Transverse colon (tissue), 4 donors: ENCODE data around the gene EFNA5. TPM values are rescaled to one million over a fixed set of nuclear protein-coding genes. Genes with fewer than 3 reads are reported as not detected.
A peak's percentile ranks its signal among the peaks of the same experiment; 100 is the strongest.
"Not testable (repeated sequence)": the region's sequence is repeated elsewhere in the genome, so short reads cannot be mapped to it uniquely, and the experiment has no call there.

Experiments used
- DNase-seq: peaks from one replicate; pipeline ENCODE4 v3.0.0-alpha.2; 2019
- H3K27ac ChIP-seq, 4 donors: fragments of 200-600 bp; sonication (generic); 2 replicates each; pipeline ENCODE4 v1.5.1; 2016 to 2018; ENCODE audit warnings: inconsistent platforms in 4 of 4
- H3K27me3 ChIP-seq: fragments of 200-600 bp; sonication (generic); 2 replicates; pipeline ENCODE4 v1.5.1; 2017; ENCODE audit warnings: inconsistent platforms
- H3K36me3 ChIP-seq, 4 donors: fragments of 200-600 bp; sonication (generic); 2 replicates each; pipeline ENCODE4 v1.5.1; 2017 to 2019; ENCODE audit warnings: inconsistent platforms in 4 of 4
- H3K4me1 ChIP-seq, 4 donors: fragments of 200-600 bp; sonication (generic); 2 replicates each; pipeline ENCODE4 v1.5.1; 2017 to 2020; ENCODE audit warnings: inconsistent platforms in 4 of 4
- H3K4me3 ChIP-seq, 4 donors: fragments of 200-600 bp; sonication (generic); 1 replicate in 1 of 4; 2 replicates in 3 of 4; pipeline versions ENCODE4 v1.5.1 to v1.6.1; 2017 to 2019; ENCODE audit warnings: inconsistent platforms in 4 of 4
- H3K9me3 ChIP-seq, 2 donors: fragments of 200-600 bp; sonication (generic); 2 replicates each; pipeline ENCODE4 v1.5.1; 2017 to 2019; ENCODE audit warnings: inconsistent platforms in 2 of 2
- EP300 ChIP-seq: sonication (generic); formaldehyde crosslinking; IDR thresholded peaks from one replicate; pipeline ENCODE4 v1.6.1; 2017; ENCODE audit warnings: antibody characterized with exemption, low read depth
- POLR2A ChIP-seq: fragments of 450-650 bp; IDR thresholded peaks from one replicate; pipeline ENCODE4 v1.6.1; 2016; ENCODE audit warnings: antibody characterized with exemption, mild to moderate bottlenecking, moderate library complexity
- POLR2AphosphoS5 ChIP-seq, 3 donors: sonication (generic); formaldehyde crosslinking; IDR thresholded peaks; one replicate each; pipeline ENCODE4 v1.6.1; 2016; ENCODE audit warnings: antibody characterized with exemption in 3 of 3
- WGBS, 2 donors: methylation state at CpG; one replicate each; pipeline ENCODE4 v1.1.5; 2018; ENCODE audit warnings: low coverage in 1 of 2; 5-methylcytosine and 5-hydroxymethylcytosine counted together
- in situ Hi-C, 4 donors: fragments of 200-750 bp; cut with MboI; loops; one replicate each; pipeline versions ENCODE4 v1.15.0 to v1.15.1; 2017; ENCODE audit warnings: low sequenced_read_pairs in 3 of 4, low pct_ligation_motif_present in 1 of 4, low pct_unique_long_range_greater_than_20kb in 1 of 4
- intact Hi-C: fragments of 100-400 bp; cut with DNase I; formaldehyde crosslinking; loops from one replicate; pipeline ENCODE4 v1.15.1; 2023; ENCODE audit warnings: low total_unique reads
- total RNA-seq, 4 donors: library from RNA; depleted of rRNA; stranded (reverse); fragments of >200 nt; gene quantifications; one replicate each; pipeline ENCODE4 v1.1.0, GENCODE V29; 2016
- TF ChIP-seq, protein P1 (sequence below), 5 experiments: fragments of 200-600 bp in 3 of 5; fragments of 450-650 bp in 2 of 5; sonication (generic) in 3 of 5; IDR thresholded peaks; 1 replicate in 2 of 5; 2 replicates in 3 of 5; pipeline ENCODE4 v1.5.1; 2016 to 2017; ENCODE audit warnings: antibody characterized with exemption in 5 of 5, inconsistent platforms in 3 of 5, mild to moderate bottlenecking in 2 of 5, moderate library complexity in 1 of 5

Gene EFNA5
- total RNA-seq, 4 donors from 2014 or later = 1.5 to 18.2 (median 12.1) TPM

GRCh38 chr5:107435061-107435460 lies 235.7 kb downstream of the EFNA5 start:
- DNase-seq = no peak
- no peak overlapping the region for H3K27ac ChIP-seq
- no peaks in the 10 kb centered on the region for H3K36me3 ChIP-seq
- no peaks in the 10 kb centered on the region for H3K27me3 ChIP-seq
- WGBS, 2 donors = 57 to 64% methylated on average over 1 of the region's 1 CpG
- no peak for TF ChIP-seq POLR2AphosphoS5 (IDR thresholded peaks at IDR 0.05)
- TF ChIP-seq, protein P1, sequence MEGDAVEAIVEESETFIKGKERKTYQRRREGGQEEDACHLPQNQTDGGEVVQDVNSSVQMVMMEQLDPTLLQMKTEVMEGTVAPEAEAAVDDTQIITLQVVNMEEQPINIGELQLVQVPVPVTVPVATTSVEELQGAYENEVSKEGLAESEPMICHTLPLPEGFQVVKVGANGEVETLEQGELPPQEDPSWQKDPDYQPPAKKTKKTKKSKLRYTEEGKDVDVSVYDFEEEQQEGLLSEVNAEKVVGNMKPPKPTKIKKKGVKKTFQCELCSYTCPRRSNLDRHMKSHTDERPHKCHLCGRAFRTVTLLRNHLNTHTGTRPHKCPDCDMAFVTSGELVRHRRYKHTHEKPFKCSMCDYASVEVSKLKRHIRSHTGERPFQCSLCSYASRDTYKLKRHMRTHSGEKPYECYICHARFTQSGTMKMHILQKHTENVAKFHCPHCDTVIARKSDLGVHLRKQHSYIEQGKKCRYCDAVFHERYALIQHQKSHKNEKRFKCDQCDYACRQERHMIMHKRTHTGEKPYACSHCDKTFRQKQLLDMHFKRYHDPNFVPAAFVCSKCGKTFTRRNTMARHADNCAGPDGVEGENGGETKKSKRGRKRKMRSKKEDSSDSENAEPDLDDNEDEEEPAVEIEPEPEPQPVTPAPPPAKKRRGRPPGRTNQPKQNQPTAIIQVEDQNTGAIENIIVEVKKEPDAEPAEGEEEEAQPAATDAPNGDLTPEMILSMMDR (IDR thresholded peaks at IDR 0.05) = no peak
- no peak for TF ChIP-seq EP300
- TF ChIP-seq POLR2A = no peak
- peaks cover 0 to 15% (median 6%) of the 10 kb centered on the region in 4 donors for H3K4me1 ChIP-seq
- H3K9me3 ChIP-seq = no peaks in the 10 kb centered on the region
- in situ Hi-C loops = no loop called here
- H3K4me3 ChIP-seq = no peak overlapping the region
- intact Hi-C loops = no loop called here

- H3K4me3 ChIP-seq, H3K27ac ChIP-seq, H3K36me3 ChIP-seq, DNase-seq, H3K9me3 ChIP-seq, H3K27me3 ChIP-seq, in situ Hi-C loops: not testable (repeated sequence)
- WGBS, 2 donors = 90 to 100% methylated on average over 1 of the region's 1 CpG
- peaks cover 0 to 20% (median 7%) of the 10 kb centered on the region in 4 donors for H3K4me1 ChIP-seq
- intact Hi-C loops = loop anchor here (2.0 kb wide), 1 partner anchor 31 kb away; no protein-coding TSS in a partner anchor
Observed at GRCh38 chr5:107433646-107434045, 237.1 kb downstream of the EFNA5 start.

GRCh38 chr5:107431998-107432397 lies 238.7 kb downstream of the EFNA5 start:
- DNase-seq = no peak
- 73% methylated on average over 1 of the region's 1 CpG; no CpG with 5 or more reads in 1 of the 2 donors for WGBS, 2 donors
- intact Hi-C loops = loop anchor here (2.0 kb wide), 1 partner anchor 29 kb away; no protein-coding TSS in a partner anchor
- TF ChIP-seq POLR2AphosphoS5 (IDR thresholded peaks at IDR 0.05) = no peak
- TF ChIP-seq POLR2A = no peak
- TF ChIP-seq, protein P1 (IDR thresholded peaks at IDR 0.05) = no peak
- no peak for TF ChIP-seq EP300
- peak overlapping the region in 1 of 4 donors; percentile 10 for H3K27ac ChIP-seq
- in situ Hi-C loops = no loop called here
- no peaks in the 10 kb centered on the region for H3K27me3 ChIP-seq
- H3K4me1 ChIP-seq = peaks cover 4 to 24% (median 9%) of the 10 kb centered on the region in 4 donors
- no peaks in the 10 kb centered on the region for H3K36me3 ChIP-seq
- no peaks in the 10 kb centered on the region for H3K9me3 ChIP-seq
- H3K4me3 ChIP-seq = no peak overlapping the region

DNA sequence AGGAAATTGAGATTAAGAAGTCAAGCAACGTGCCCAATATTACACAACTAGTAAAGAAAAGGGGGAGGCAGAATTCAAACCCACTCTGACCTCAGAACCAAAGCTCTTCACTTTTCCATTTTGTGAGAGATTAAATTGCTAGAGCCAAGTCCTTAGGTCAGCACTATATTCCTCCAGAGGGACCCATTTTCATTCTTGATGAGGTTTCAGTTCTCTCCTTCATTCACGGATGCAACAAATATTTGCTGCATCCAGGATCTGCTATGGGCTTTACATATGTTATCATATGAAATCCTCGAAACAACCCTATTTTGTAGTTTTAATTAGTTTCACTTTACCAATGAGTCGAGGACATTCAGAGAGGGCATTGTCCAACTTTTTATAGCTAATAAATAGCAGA lies 239.2 kb downstream of the EFNA5 start:
- Histone ChIP-seq H3K4me3 (no peak overlapping the region), H3K36me3 (no peaks in the 10 kb centered on the region), H3K9me3 (no peaks in the 10 kb centered on the region), H3K27ac (peak overlapping the region in 1 of 4 donors; percentile 10), H3K4me1 (peaks cover 4 to 22% (median 8%) of the 10 kb centered on the region in 4 donors), H3K27me3 (no peaks in the 10 kb centered on the region)
- intact Hi-C loops (no loop called here), in situ Hi-C loops (no loop called here)
- TF ChIP-seq POLR2AphosphoS5 (IDR thresholded peaks at IDR 0.05) (no peak), POLR2A (no peak), EP300 (no peak)
- TF ChIP-seq, protein P1 (IDR thresholded peaks at IDR 0.05) = no peak
- WGBS, 2 donors = 83 to 84% methylated on average over 4 of the region's 4 CpGs
- no peak for DNase-seq

- Histone ChIP-seq H3K4me3 (no peak overlapping the region), H3K27me3 (no peaks in the 10 kb centered on the region), H3K36me3 (no peaks in the 10 kb centered on the region), H3K27ac (peak overlapping the region in 1 of 4 donors; percentile 35), H3K4me1 (peaks cover 4 to 19% (median 5%) of the 10 kb centered on the region in 4 donors), H3K9me3 (no peaks in the 10 kb centered on the region)
- intact Hi-C loops (no loop called here), in situ Hi-C loops (no loop called here)
- DNase-seq = no peak
- TF ChIP-seq, protein P1 (IDR thresholded peaks at IDR 0.05) = no peak
- no peak for TF ChIP-seq POLR2AphosphoS5 (IDR thresholded peaks at IDR 0.05)
- TF ChIP-seq POLR2A = no peak
- TF ChIP-seq EP300 = no peak
- WGBS, 2 donors = 35 to 48% methylated on average over 1 of the region's 1 CpG
Observed at GRCh38 chr5:107430071-107430625, 240.6 kb downstream of the EFNA5 start.
